ENCODE results near the gene TRIM3. TPM values are rescaled to one million over a fixed set of nuclear protein-coding genes. Genes with fewer than 3 reads are reported as not detected.
A peak's percentile ranks its signal among the peaks of the same experiment; 100 is the strongest.

The TRIM3 gene
- total and polyA plus RNA-seq, 9 donors = 11.4 to 20.0 (median 15.3) TPM

GRCh38 chr11:6498121-6498520 is 24.4 kb upstream of the TRIM3 start:
- no peak for DNase-seq
- Histone ChIP-seq H3K27ac (ENCODE audit: low read length) (no peak overlapping the region), H3K4me1 (ENCODE audit: control insufficient read depth, insufficient read depth, low read length) (peaks cover 9% of the 10 kb centered on the region), H3K27me3 (ENCODE audit: control insufficient read depth, insufficient read depth, low read length) (no peaks in the 10 kb centered on the region), H3K4me3 (ENCODE audit: low read length) (no peak overlapping the region), H3K9me3 (replicated peaks; ENCODE audit: control insufficient read depth, low read depth, low read length) (no peaks in the 10 kb centered on the region), H3K36me3 (ENCODE audit: control insufficient read depth, insufficient read depth, low read length) (peaks cover 23% of the 10 kb centered on the region)
- whole genome bisulfite sequencing (ENCODE audit: insufficient coverage) = 72% methylated on average over 7 of the region's 7 CpGs

GRCh38 chr11:6497069-6497839 is 23.5 kb upstream of the TRIM3 start, which contains the start of gene DNHD1:
Gene DNHD1, plus strand, starts transcription at chr11:6497280. Its CDS starts 936 bp downstream, at chr11:6498216.
- Histone ChIP-seq H3K27me3 (ENCODE audit: control insufficient read depth, insufficient read depth, low read length) (no peaks in the 10 kb centered on the region), H3K4me1 (ENCODE audit: control insufficient read depth, insufficient read depth, low read length) (peaks cover 9% of the 10 kb centered on the region), H3K36me3 (ENCODE audit: control insufficient read depth, insufficient read depth, low read length) (peaks cover 17% of the 10 kb centered on the region), H3K4me3 (ENCODE audit: low read length) (no peak within 1 kb of the TSS), H3K27ac (ENCODE audit: low read length) (no peak within 1 kb of the TSS), H3K9me3 (replicated peaks; ENCODE audit: control insufficient read depth, low read depth, low read length) (no peaks in the 10 kb centered on the region)
- 28% methylated on average over 25 of the region's 33 CpGs for WGBS (ENCODE audit: insufficient coverage)
- peak; percentile 41 for DNase-seq

DNA sequence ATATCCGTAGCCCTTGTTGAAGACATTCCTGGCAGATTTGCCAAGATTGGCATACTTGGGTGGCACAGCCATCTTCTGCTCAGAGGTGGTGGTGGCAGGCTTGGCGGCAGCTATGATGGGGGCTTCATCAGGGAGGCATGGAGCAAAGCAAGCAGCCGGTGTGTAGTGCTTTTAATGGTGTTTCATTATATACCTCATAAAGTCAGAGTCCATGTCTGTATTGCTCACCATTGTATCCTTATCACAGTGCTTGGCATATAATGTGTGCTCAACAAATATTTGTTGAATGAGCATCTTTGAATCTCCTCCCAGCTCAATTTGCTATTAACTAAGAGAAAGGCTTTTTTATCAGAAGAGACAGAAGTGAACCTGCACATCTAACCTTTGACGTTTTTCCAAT is 15.6 kb upstream of the TRIM3 start:
- no CpG with 5 or more reads among the region's 4 CpGs for WGBS (ENCODE audit: insufficient coverage)
- Histone ChIP-seq H3K27me3 (ENCODE audit: control insufficient read depth, insufficient read depth, low read length) (no peaks in the 10 kb centered on the region), H3K9me3 (replicated peaks; ENCODE audit: control insufficient read depth, low read depth, low read length) (no peaks in the 10 kb centered on the region), H3K4me3 (ENCODE audit: low read length) (no peak overlapping the region), H3K36me3 (ENCODE audit: control insufficient read depth, insufficient read depth, low read length) (peaks cover 31% of the 10 kb centered on the region), H3K27ac (ENCODE audit: low read length) (no peak overlapping the region), H3K4me1 (ENCODE audit: control insufficient read depth, insufficient read depth, low read length) (no peaks in the 10 kb centered on the region)
- DNase-seq = no peak

DNA sequence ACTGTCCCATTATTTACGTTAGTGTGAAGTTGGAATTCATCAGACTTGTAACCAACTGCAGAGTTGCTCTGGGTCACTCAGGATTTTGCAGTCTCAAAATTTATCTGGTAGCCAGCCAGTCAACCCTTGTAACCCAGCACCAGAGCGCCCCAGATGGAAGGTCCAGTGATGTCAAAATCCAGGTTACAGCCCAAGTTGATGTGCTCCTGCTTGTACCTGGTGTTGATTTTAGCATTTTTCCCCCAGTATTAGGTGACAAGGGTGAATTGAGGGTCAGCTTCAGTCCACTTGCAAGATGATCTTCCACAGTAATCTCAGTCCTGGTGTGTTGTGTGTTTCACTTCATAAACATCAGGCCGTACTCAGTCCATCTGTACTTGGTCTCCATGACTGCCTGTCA is 15.1 kb upstream of the TRIM3 start:
- H3K36me3 ChIP-seq (ENCODE audit: control insufficient read depth, insufficient read depth, low read length) = peaks cover 33% of the 10 kb centered on the region
- no peaks in the 10 kb centered on the region for H3K4me1 ChIP-seq (ENCODE audit: control insufficient read depth, insufficient read depth, low read length)
- no peak overlapping the region for H3K27ac ChIP-seq (ENCODE audit: low read length)
- H3K27me3 ChIP-seq (ENCODE audit: control insufficient read depth, insufficient read depth, low read length) = no peaks in the 10 kb centered on the region
- H3K9me3 ChIP-seq (replicated peaks; ENCODE audit: control insufficient read depth, low read depth, low read length) = no peaks in the 10 kb centered on the region
- DNase-seq = no peak
- WGBS (ENCODE audit: insufficient coverage) = 100% methylated on average over 1 of the region's 3 CpGs
- no peak overlapping the region for H3K4me3 ChIP-seq (ENCODE audit: low read length)

DNA sequence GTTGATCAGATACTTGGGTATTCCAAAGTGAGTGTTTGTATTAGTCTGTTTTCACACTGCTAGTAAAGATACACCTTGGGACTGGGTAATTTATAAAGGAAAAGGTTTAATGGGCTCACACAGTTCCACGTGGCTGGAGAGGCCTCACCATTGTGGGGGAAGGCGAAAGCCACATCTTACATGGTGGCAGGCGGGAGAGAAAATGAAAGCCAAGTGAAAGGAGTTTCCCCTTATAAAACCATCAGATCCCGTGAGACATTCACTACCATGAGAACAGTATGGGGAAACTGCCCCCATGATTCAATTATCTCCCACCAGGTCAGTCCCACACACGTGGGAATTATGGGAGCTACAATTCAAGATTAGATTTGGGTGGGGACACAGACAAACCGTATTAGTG is 14.6 kb upstream of the TRIM3 start:
- Histone ChIP-seq H3K36me3 (ENCODE audit: control insufficient read depth, insufficient read depth, low read length) (peaks cover 36% of the 10 kb centered on the region), H3K9me3 (replicated peaks; ENCODE audit: control insufficient read depth, low read depth, low read length) (no peaks in the 10 kb centered on the region), H3K4me3 (ENCODE audit: low read length) (no peak overlapping the region), H3K4me1 (ENCODE audit: control insufficient read depth, insufficient read depth, low read length) (no peaks in the 10 kb centered on the region), H3K27me3 (ENCODE audit: control insufficient read depth, insufficient read depth, low read length) (no peaks in the 10 kb centered on the region), H3K27ac (ENCODE audit: low read length) (no peak overlapping the region)
- DNase-seq = no peak
- 94% methylated on average over 3 of the region's 6 CpGs for WGBS (ENCODE audit: insufficient coverage)

DNA sequence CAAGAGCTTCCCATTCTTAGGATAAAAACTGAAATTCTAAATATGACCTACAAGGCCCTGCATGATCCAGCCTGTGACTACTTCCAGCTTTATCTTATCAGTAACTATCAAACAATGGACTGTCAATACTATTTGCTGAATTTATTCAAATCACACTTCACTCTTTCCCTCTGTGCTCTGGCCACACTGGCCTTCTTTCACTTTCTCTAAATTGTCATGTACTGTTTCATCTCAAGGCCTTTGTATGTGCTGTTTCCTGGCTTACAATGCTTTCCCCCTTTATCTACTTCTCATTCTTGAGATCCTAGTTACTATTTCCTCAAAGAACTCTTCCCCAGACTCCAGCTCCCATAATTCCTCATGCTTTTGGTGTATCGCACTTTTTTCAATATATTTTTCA is 13.2 kb upstream of the TRIM3 start:
- H3K27ac ChIP-seq (ENCODE audit: low read length) = no peak overlapping the region
- H3K4me1 ChIP-seq (ENCODE audit: control insufficient read depth, insufficient read depth, low read length) = peaks cover 9% of the 10 kb centered on the region
- no peak overlapping the region for H3K4me3 ChIP-seq (ENCODE audit: low read length)
- peaks cover 48% of the 10 kb centered on the region for H3K36me3 ChIP-seq (ENCODE audit: control insufficient read depth, insufficient read depth, low read length)
- WGBS (ENCODE audit: insufficient coverage) = no CpG with 5 or more reads among the region's 1 CpG
- H3K9me3 ChIP-seq (replicated peaks; ENCODE audit: control insufficient read depth, low read depth, low read length) = no peaks in the 10 kb centered on the region
- no peak for DNase-seq
- H3K27me3 ChIP-seq (ENCODE audit: control insufficient read depth, insufficient read depth, low read length) = no peaks in the 10 kb centered on the region

- WGBS (ENCODE audit: insufficient coverage) = 74% methylated on average over 2 of the region's 3 CpGs
- Histone ChIP-seq H3K27me3 (ENCODE audit: control insufficient read depth, insufficient read depth, low read length) (no peaks in the 10 kb centered on the region), H3K4me3 (ENCODE audit: low read length) (no peak overlapping the region), H3K4me1 (ENCODE audit: control insufficient read depth, insufficient read depth, low read length) (peaks cover 10% of the 10 kb centered on the region), H3K27ac (ENCODE audit: low read length) (no peak overlapping the region), H3K9me3 (replicated peaks; ENCODE audit: control insufficient read depth, low read depth, low read length) (no peaks in the 10 kb centered on the region), H3K36me3 (ENCODE audit: control insufficient read depth, insufficient read depth, low read length) (peaks cover 48% of the 10 kb centered on the region)
- DNase-seq = no peak
These were observed 12.5 kb upstream of the TRIM3 start for GRCh38 chr11:6486256-6486655.

- Histone ChIP-seq H3K27me3 (ENCODE audit: control insufficient read depth, insufficient read depth, low read length) (no peaks in the 10 kb centered on the region), H3K9me3 (replicated peaks; ENCODE audit: control insufficient read depth, low read depth, low read length) (no peaks in the 10 kb centered on the region), H3K27ac (ENCODE audit: low read length) (no peak overlapping the region), H3K4me3 (ENCODE audit: low read length) (no peak overlapping the region), H3K36me3 (ENCODE audit: control insufficient read depth, insufficient read depth, low read length) (peaks cover 48% of the 10 kb centered on the region), H3K4me1 (ENCODE audit: control insufficient read depth, insufficient read depth, low read length) (peaks cover 12% of the 10 kb centered on the region)
- 100% methylated on average over 3 of the region's 3 CpGs for WGBS (ENCODE audit: insufficient coverage)
- DNase-seq = no peak
These were observed 11.9 kb upstream of the TRIM3 start for GRCh38 chr11:6485661-6486060.

DNA sequence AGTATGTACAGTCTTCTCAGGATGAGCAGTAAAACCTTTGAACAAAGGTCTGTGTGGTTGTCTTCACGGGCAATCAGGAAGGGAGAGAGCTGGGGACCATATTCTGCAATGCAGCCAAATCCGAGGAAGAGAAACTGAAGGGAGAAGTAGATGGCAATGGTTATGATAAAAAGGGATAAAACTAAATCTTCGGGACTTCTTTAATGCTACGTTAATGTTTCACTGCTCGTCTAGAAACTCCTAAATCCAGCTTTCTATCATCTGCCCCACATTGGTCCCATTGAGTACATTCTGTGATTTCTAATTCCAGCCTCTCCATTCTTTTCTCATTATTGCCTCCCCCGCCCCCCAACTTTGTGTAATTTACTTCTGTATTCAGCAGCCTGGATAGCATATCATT is 9.3 kb upstream of the TRIM3 start:
- Histone ChIP-seq H3K4me3 (ENCODE audit: low read length) (no peak overlapping the region), H3K4me1 (ENCODE audit: control insufficient read depth, insufficient read depth, low read length) (peaks cover 20% of the 10 kb centered on the region), H3K27me3 (ENCODE audit: control insufficient read depth, insufficient read depth, low read length) (no peaks in the 10 kb centered on the region), H3K36me3 (ENCODE audit: control insufficient read depth, insufficient read depth, low read length) (peaks cover 63% of the 10 kb centered on the region), H3K27ac (ENCODE audit: low read length) (no peak overlapping the region), H3K9me3 (replicated peaks; ENCODE audit: control insufficient read depth, low read depth, low read length) (no peaks in the 10 kb centered on the region)
- 80% methylated on average over 3 of the region's 6 CpGs for WGBS (ENCODE audit: insufficient coverage)
- no peak for DNase-seq

DNA sequence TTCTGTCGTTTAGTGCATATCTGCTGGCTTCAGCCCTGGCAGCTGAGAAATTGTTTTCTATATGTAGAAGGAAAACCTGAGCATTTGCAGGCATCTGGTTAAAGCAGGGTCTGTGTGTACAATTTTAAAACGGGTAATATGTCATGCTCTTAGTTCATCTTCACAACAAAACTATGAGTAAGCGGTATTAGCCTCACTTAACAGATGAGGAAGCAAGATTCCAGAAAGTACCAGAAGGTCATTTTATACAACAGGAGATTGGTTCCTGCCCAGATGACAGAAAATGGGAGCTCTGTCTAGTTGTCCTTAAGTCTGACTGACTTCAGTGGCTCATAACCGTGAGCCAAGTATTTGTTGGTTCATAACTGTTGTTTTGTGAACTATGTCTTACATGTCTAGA is 8.7 kb upstream of the TRIM3 start:
- 80% methylated on average over 1 of the region's 4 CpGs for WGBS (ENCODE audit: insufficient coverage)
- H3K27me3 ChIP-seq (ENCODE audit: control insufficient read depth, insufficient read depth, low read length) = no peaks in the 10 kb centered on the region
- peak overlapping the region; percentile 94 for H3K4me3 ChIP-seq (ENCODE audit: low read length)
- DNase-seq = no peak
- H3K27ac ChIP-seq (ENCODE audit: low read length) = peak overlapping the region; percentile 99
- H3K4me1 ChIP-seq (ENCODE audit: control insufficient read depth, insufficient read depth, low read length) = peaks cover 20% of the 10 kb centered on the region
- no peaks in the 10 kb centered on the region for H3K9me3 ChIP-seq (replicated peaks; ENCODE audit: control insufficient read depth, low read depth, low read length)
- peaks cover 68% of the 10 kb centered on the region for H3K36me3 ChIP-seq (ENCODE audit: control insufficient read depth, insufficient read depth, low read length)

- 5% methylated on average over 12 of the region's 13 CpGs for WGBS (ENCODE audit: insufficient coverage)
- H3K36me3 ChIP-seq (ENCODE audit: control insufficient read depth, insufficient read depth, low read length) = peaks cover 70% of the 10 kb centered on the region
- H3K4me3 ChIP-seq (ENCODE audit: low read length) = peak overlapping the region; percentile 94
- no peaks in the 10 kb centered on the region for H3K27me3 ChIP-seq (ENCODE audit: control insufficient read depth, insufficient read depth, low read length)
- no peaks in the 10 kb centered on the region for H3K9me3 ChIP-seq (replicated peaks; ENCODE audit: control insufficient read depth, low read depth, low read length)
- peak; percentile 34 for DNase-seq
- H3K27ac ChIP-seq (ENCODE audit: low read length) = peak overlapping the region; percentile 99
- H3K4me1 ChIP-seq (ENCODE audit: control insufficient read depth, insufficient read depth, low read length) = peaks cover 20% of the 10 kb centered on the region
These were observed 8.2 kb upstream of the TRIM3 start for GRCh38 chr11:6481924-6482275.
